ENCODE measurements around the gene STARD10.

- no peak for TF ChIP-seq CTCF (IDR thresholded peaks at IDR 0.05; ENCODE audit: low read length)
- TF ChIP-seq EZH2 (IDR thresholded peaks at IDR 0.05; ENCODE audit: borderline replicate concordance, low read length): no peak
Observed at GRCh38 chr11:72805216-72805615, 11.4 kb upstream of the STARD10 start.
